NCI-H2227 (cell line): Measurements from ENCODE around the gene FEV.

Experiments
- DNase-seq: peaks from one replicate; lab custom pipeline; 2025; ENCODE audit not compliant: unreplicated experiment; lab: John Stamatoyannopoulos, UW

The FEV gene

DNA sequence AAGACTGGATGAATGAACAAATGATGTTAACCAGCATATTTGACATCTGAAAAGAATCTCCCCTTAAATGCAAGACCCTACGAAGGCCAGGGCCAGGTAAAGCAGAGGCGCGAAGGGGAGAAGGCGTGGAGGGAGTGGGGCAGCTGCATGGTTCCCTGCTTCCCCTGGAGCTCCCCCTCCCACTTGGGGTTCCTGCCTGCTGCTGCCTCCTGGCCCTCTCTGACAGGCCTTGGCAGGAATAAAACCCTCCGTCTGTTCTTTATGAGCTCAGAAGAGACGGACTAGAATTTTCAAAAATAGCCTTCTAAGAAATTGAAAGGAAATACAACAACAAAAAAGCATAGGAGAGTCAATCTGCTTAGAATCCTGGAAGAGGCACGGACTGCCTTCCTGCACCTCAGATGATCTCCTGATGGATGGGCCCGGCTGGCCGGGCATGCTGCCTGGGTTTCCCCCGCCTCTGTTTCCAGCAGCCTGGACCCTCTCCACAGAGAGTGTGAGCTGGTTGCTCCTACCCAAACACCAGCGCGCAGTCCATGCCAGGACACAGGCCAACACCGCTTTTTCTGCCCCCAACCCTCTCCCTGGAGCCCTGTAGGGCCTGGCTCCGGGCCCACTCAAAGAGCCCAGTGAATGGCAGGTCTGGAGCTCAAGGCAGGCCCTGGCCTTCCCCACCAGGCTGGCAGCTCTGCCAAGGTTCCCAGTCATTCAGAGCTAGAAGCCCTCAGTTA lies 32.4 kb upstream of the FEV start:
- DNase-seq = no peak

DNA sequence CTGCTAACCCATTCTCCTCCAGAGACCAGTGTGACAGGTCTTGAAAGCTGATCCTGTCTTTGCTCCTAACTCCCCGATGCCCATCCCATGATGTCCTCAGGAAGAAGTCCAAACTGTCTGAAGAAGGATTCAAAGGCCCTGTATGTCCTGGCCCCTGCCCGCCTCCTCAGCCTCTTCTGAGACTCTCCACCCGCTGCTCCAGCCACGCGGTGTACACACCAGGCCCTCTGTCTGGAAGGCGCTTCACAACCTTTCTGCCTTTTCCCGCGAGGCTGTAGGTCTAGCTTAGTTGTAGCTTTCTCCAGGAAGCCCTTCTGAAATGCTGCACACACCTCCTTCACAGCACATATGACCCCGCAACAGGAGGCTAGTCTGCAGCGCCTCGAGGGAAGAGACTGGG lies 31.7 kb upstream of the FEV start:
- no peak for DNase-seq

DNA sequence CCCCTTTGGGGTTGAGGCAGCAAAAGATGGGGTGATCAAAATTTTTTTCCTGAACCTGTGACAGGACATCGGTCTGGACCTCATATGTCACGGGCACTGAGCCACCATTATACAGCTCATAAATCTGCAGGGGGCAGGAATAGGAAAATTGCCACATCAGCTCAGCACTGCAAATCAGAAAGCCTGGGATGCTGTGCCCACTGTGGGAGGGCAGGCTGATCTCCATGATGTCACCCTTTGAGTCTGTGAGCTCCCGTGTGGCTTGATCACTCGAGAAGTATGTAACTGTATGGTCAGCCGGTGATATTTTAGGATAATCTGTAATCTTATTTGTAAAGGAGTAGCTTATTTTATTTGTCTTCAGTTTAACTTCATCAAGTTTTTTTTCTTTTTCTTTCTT lies 25.9 kb upstream of the FEV start:
- no peak for DNase-seq

DNA sequence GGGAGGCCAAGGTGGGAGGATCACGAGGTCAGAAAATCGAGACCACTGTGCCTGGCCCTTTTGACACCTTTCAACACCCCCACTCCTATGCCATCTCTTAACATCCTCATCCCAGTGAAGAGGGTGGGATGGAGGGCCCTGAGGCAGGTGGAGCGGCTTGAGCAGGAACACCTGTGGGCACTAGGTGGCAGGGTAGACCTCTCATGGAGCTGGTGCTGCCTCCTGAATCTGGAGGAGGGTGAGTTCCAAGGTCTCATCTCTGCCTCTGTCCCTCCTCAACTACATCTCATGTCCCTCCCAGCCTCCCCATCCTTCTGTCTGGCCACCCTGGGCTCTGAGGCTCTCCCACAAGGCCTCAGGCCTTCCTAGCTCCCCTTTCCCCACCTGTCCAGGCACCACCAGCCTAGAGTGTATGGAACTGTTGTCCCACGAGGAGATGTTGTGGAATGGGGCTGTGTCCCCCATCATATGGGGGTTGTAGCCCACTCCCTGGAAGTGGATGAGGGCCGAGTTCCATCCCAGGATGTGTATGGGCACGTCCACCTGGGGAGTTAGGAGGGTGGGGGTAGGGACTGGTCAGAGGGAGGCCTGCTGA lies 25.3 kb upstream of the FEV start:
- DNase-seq = peak; percentile 41

DNA sequence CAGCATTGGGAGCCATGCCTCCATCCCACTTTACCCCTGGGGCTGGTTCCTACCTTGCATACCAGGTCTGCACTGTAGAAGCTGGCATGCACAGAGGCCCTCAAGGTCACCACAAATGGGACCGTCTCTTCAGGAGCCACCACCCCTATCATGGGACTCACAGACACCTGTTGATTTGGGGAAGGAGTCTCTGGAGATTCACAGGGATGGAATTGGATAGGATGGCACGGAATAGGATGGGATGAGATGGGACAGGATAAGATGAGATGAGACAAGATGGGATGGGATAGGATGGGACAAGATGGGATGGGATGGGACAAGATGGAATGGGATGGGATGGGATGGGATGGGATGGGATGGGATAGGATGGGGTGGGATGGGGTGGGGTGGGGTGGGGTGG lies 24.3 kb upstream of the FEV start:
- DNase-seq = no peak

DNA sequence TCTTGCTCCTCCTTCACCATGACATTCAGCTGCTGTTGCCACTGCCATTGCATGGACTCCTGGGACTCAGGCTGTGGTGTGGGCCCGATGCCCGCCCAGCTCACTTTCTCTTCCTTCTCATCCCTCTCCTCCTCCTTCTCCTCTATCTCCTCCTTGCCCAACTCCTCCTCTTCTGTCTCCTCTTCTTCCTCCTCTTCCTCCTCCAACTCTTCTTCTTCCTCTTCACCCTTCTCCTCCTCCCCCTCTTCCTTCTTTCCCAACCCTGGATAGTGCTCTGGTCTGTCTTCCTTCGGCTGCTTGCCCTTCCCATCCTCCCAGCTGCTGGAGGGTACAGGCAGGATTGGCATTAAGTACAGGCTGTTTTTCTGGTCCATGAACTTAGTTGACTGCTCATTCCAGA lies 19.0 kb upstream of the FEV start:
- DNase-seq = no peak

DNA sequence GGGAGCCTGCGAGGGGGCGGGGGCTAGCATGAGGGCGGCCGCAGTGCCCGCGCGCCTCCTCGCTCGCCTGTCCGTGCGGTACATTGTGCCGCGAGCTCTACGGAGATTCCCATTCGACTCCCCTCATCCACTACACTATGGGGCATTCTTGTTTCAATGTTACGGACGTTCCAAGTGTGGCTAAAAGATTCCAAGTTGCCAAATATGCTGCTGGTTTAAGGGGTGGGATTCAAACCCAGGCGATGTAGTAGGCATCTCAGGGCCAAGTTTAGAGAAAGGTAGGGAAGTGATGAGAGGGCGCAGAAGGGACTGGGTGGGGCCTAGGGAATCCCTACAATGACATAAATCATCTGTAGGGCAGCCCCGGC lies 18.3 kb upstream of the FEV start:
- DNase-seq = no peak

DNA sequence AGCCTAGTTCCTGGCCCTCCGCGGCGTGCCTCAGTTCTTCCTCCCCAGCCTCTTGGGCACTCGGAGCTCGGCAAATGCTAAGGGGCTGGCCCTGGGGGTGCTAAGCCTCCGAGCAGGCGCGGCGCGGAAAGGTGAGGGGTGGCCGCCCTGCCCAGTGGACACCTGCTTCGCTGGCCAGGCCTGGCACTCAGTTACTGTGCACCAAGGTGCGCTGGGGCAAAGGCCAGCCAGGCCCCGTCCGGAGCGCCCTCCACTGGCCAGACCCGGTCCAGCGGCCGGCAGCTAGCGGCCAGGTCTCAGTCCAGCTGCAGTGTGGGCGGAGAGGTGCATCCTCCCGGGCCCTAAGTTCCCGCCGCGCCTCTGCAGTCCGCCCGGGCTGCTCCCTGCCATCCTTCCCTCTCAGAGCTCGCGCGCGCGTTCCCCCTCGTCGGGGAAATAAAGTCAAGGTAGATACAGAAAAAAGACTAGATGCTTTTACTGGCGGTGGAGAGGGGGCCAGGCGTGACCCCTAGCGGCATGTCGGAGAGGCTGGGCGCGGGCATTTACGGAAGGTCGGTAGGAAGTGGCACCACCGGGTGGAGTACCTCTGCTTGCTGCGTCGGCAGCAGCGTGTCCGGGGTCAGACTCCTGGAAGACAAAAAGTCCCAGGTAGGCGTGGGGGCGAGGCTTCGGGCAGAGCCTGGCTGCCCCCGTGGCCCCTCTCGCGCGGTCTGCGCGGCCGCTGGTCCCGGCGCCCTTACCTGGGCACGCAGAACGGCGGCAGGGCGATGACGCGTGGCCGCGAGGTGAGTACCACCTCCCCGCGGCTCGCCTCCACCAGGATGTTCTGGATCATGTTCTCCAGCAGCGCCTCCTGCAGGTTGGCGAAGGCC lies 17.6 kb upstream of the FEV start:
- DNase-seq = peak; percentile 92

DNA sequence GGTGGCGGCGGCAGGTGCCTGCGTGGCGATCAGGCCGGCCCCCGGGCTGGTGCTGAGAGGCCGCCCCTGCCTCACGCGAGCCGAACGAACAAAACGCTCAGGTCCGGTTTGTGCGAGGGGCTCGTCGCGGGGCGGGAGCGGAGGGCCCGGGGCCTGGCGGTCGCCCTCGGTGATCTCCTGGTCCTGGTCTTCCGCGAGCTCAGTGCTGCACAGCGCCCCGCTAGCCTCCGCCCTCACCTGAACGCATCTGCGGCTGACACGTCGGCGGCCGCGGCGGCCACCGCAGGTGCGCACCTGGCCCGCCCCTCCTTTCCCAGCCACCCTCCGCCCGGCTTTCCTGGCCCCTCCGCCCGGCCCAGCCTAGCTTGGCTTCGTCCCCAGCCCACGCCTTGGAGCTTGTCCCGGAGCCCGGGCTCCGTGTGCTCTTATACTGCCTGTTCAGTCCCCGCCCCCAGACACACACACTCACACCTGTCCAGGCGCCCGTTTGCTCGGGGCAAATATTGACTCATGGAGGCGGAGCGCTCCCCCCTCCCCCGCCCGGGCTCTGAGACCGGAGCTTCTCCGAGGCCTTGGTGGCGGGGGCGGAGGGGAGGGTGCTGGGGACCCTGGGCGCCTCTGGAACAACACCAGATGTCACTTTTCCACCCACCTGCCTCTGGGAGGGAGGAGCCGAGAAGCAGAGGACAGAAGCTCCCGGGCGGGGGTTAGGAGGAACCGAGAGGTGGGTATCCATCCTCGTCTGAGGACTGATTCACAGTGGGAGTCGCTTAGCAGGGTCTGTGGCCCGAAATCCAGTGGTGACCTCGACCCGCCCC lies 16.8 kb upstream of the FEV start:
- peak; percentile 48 for DNase-seq

DNA sequence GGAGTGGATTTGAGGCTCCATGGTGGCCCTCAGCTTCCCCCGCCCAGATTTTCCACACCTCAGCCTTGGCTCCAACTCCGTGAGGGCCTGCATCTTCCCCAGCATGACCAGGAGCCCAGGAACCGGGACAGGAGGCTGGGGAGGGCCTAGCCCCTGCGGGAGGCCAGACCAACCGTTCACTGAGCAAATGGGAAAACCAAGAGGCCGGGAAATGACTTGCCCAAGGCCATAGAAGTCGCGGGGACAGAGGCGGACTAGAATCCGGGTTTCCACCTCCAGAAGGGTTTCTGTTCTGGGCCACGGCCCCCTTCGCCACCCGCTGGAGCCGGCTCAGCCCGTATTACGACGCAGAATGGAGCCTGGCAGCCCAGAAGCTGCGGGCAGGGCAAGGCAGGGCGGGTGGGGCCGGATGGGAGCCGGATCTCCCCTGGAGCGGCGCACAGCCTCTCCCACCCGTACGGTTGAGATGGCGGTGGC lies 16.2 kb upstream of the FEV start:
- DNase-seq = no peak

DNA sequence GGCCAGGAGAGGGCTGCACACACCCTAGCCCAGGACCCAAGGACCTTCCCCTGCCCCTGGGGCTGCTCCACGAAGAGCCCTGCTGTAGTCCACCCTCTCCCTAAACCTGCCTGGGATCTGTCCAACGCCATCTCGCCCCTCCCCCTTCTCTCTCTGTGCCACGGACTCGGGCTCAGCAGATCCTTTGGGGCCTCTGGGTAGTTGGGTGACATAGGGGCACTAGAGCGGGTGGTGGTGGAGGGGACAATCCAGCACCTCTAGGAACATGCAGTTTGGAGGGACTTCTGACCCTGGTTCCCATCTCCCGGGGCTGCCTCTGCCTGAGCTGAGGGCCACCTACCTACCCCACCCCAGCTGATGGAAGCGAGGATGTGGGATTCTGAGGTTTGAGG lies 15.6 kb upstream of the FEV start:
- DNase-seq = no peak

DNA sequence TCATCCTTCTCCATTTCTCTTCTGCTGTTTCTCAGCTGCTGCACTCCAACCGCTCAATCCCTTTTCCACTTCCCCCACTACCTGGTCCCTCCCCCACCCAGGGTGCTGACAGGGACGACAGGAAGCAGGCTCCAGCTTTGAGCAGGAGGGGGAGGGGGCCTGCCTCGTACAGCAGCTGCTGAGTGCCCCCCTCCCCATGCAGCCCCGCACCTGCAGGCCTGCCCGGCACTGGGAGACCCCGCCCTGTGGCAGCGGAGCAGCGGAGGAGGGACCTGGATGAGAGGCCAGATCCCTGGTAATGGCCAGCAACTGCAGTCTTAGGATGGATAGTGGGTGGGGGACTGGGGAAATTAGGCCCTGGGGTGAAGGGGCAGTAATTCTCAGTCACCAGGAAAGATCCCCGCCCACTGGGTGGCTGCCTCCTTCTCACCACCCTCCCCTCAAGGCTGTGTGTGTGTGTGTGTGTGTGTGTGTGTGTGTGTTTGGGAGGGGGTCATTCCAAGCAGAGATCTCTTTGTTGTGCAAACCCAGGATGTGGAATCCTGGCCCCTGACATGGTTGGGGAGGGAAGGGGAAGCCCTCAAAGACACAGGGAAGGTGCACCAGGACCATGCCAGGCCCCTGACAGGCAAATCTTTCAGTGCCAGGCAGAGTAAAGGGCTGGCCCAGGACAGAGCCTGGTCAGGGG lies 15.0 kb upstream of the FEV start:
- DNase-seq = peak; percentile 81

DNA sequence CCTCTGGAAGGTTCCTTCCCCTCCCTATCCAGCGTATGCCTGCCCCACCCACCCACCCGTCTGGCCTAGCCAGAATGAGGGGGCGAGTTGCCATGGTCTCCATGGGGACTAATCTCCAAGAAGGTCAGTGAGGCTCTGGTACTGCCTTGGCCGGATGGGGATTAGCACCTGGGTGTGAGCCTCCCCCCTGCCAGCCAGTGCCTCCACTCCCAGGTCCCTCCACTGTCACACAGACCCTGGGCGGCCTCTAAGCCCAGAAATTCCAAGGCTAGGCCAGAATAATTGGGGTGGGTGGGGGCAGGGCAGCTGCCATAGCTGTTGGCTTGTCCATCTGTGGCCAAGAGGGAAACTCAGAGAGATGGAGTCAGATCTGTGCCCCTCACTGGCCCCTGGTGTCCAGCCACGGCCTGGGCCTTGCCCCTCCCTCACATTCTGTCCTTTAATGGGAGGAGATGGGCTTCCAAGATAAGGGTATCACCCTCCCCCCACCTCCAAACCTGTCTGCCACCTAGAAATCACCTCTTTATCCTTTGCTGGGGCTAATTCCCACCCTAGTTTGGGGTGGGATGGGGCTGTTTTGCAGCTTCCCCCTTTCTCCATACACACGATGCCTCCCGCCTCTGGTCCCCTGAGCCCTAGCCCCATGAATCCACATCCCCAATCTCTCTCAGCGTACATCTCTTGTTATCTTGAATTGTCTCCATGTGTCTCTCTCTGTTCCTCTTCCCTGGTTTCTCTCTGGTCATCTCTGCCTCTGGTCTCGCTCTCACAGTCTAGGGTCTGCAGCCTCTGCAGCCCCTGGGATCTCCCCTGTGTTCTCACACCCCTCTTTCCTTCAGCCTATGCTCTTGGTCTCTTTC lies 14.3 kb upstream of the FEV start:
- DNase-seq = peak; percentile 14

DNA sequence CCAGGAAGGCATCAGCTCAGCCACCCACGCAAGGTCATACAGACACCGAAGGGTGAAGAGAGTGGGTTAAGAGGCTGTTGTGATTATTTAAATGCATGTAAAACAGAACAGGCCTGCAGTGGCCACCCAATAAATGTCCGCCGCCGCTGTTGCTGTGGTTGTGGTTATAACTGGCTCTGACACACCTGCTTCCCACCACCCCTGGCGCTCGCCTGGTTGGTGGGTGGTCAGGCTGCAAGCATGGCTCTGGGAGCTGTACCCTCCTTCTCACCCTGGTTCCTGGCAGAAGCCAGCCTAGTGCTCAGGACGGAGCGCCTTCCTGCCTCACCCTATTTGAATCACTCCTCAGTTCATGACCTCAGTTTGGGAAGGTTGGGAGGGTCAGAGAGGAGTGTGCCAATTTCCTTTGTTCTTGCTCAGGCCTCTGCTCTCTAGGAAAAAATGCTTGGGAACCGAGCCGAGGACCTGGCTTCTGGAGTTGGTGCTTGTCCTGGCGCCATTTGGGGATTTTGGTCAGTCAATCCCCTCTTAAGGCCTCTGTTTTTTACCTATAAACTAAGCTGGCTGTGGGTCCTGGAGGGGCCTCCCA lies 13.5 kb upstream of the FEV start:
- DNase-seq = no peak

DNA sequence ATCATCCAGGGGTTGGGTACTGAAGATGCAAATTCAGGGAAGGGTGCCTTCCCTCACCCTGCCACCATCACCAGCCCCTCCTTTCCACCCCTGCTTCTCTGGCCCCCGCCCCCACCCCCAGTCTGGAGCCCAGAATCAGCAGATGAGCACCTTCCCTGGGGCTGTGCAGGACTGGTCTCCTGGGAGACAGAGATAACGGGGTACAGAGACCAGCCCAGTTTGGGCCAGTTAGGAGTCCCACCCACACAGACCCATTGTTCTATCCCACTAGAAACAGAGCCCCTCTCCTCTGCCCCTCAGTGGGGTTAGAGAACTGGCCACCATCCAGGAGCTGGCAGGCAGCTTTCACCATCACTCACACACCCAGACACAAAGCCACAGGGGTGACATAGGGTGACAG lies 12.7 kb upstream of the FEV start:
- no peak for DNase-seq

DNA sequence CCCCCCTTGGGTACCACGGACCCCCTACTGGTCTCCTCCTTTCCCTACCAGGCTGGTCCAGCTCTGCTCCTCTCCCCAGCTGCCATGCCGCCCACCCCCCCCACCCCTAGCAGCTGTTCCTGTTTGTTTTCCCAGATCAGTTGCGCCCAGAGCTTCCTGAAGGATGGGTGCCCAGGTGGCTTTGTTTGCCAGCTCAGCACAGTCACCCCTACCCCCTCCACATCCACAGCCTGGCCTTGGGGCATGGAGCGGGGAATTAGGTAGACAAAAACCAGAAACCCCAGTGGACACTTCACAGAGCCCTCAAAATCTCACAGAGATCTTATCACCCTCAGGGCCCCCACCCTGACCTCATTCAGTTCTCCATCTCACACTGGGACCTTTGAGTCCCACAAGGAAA lies 12.0 kb upstream of the FEV start:
- no peak for DNase-seq

DNA sequence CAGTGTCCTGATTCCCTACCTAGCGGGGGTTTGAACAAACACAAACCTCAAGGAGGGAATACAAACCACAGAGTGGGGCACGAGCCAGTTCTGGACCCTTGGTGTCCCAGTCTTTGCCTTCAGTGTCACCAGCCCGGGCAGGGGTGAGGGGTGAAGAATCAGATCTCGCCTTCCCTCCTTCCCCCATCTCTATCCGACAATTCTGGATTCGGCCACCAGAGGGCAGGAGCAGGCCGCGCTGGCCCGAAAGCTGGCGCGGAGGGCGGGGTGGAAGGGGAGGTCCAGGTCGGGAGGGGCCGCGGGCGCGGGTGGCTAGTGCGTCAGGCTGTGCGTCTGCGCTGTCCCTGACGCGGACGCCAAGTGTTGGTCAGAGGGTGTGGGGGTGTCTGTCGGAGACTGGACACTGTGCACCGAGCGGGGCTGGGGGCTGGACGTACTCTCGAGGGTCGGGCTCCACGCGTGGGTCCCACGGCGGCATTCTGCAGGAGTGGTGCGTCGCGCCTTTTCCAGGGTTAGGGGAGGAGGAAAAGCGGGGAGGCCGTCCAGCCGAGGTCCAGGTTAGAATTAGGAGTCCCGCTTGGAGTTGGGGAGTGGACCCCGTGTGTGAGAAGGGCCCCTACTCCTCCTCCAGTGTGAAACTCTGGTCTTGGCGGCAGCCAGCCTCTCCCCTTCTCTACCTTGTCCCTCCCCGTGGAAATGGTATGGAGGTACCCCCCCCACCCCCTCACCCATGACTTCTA lies 11.2 kb upstream of the FEV start:
- peak; percentile 96 for DNase-seq

DNA sequence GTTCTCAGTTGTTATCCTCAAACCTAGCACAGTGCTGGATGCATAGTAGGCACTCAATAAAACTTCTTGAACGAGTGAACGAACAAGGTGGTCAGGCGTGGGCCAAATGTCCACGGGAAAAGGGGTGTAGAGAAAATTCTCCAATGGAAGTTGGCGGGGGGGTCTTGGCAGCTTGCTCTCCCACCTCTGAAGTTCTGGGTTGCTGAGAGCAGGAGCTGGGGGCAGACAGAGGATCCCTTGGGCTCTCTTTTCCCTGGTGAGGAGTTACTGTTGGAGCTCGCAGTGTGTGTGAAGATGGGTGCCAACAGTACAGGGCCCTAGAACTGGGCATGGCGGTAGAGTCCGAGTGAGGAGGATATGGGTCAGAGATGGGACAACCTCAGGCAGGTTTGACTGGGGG lies 10.6 kb upstream of the FEV start:
- no peak for DNase-seq
